Skeletal muscle satellite cell (primary cell): Measurements from ENCODE around the gene COLQ.
"Not testable (repeated sequence)": the region's sequence is repeated elsewhere in the genome, so short reads cannot be mapped to it uniquely, and the experiment has no call there.

ENCODE experiments used
- H3K27me3 ChIP-seq: 2 replicates; pipeline ENCODE4 v1.7.0; 2013; ENCODE audit warnings: low read length; ENCODE audit not compliant: control insufficient read depth, insufficient read depth
- H3K36me3 ChIP-seq: 2 replicates; pipeline ENCODE4 v1.7.0; 2013; ENCODE audit warnings: mild to moderate bottlenecking, control low read depth, low read length; ENCODE audit not compliant: insufficient read depth
- H3K4me1 ChIP-seq: 2 replicates; pipeline ENCODE4 v1.7.0; 2013; ENCODE audit warnings: low read length; ENCODE audit not compliant: control insufficient read depth, insufficient read depth
- H3K4me2 ChIP-seq: 2 replicates; pipeline ENCODE4 v1.7.0; 2013; ENCODE audit warnings: mild to moderate bottlenecking, low read length
- H3K4me3 ChIP-seq: 2 replicates; pipeline ENCODE4 v1.7.0; 2013; ENCODE audit warnings: low read length
- H3K9ac ChIP-seq: 2 replicates; pipeline ENCODE4 v1.7.0; 2013; ENCODE audit warnings: mild to moderate bottlenecking, low read depth, low read length, moderate library complexity
- H3K9me3 ChIP-seq: replicated peaks from 2 replicates; pipeline ENCODE4 v1.7.0; 2013; ENCODE audit warnings: mild to moderate bottlenecking, control low read depth, low read length

COLQ gene

DNA sequence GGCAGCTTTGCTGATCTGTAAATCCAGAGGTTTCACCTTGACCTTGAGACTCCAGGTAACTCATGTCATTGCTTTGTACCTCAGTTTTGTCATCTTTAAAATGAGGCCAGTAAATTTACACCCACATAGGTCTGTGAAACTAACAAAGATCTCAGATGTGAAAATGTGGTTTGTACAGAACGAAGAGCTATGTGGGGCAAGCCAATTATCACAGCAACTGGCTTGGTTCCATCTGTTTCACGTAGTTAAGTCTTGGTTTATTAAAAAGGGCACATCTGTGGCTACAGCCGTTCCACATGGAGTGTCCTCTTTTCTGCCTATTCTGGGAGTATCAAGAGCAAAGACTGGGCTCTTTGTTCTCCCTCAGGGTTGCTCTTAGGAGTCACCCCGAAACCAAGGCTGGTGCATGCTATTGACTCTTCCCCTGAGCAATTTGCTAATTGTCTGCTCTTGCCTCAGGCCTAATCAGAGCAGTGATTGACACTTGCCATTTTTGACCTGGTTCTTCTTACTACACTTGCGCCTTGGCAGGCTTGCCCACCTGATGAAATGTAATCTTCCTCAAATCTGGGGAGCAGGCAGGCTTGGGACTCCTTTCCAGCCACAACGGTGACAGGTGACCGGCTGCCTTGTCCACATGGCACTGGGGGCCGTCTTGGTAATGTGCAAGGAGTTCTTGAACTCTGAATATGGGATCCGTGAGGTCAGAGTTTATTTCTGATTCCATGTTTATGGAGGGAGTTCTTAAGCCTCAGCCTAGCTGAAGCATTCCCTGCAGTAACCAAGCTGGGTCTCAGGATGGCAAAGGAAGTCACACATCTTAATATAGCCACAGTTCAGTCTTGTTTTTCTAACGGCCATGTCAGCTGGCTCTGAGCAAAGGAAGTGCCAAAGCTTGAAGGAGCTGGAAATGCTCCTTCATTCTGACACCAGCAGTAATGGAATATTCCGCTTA is 54.0 kb downstream of the COLQ start:
- H3K4me3 ChIP-seq = no peak overlapping the region
- H3K9me3 ChIP-seq = no peaks in the 10 kb centered on the region
- H3K27me3 ChIP-seq = peaks cover 3% of the 10 kb centered on the region
- no peaks in the 10 kb centered on the region for H3K36me3 ChIP-seq
- no peaks in the 10 kb centered on the region for H3K4me1 ChIP-seq
- no peak overlapping the region for H3K4me2 ChIP-seq
- no peak overlapping the region for H3K9ac ChIP-seq

DNA sequence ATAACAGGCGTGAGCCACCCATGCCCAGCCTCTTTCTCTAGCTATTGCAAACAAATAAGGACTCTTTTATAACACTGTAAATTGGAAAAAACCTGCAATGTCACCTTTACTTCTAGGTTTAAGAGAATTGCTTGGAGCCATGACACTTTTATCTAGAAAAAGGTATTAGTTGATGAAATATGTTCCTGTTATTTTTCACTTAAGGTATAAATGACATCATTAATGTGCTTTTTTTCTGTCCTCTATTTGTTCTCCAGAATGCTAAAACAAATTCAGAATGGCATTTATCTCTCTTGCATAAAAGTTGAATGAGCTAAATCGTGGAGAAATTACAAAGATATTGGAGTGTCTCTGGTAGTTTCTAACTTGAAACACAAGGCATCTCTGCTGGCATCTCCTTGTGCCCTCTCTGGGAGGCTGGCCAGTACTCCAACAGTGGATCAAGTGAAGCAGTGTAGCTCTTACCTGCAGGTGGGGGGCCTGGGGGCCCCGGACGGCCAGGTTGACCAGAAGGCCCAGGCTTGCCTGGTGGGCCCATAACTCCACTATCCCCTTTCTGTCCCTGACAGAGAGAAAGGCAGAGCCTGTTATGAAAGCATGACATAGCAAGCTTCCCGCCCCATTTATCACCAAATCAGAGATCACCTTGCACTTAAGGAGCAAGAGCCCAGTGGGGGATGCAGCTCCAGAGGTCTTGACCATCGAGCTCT is 55.5 kb downstream of the COLQ start:
- no peaks in the 10 kb centered on the region for H3K36me3 ChIP-seq
- H3K4me3 ChIP-seq = no peak overlapping the region
- H3K9ac ChIP-seq = no peak overlapping the region
- peaks cover 3% of the 10 kb centered on the region for H3K27me3 ChIP-seq
- H3K4me2 ChIP-seq = no peak overlapping the region
- H3K9me3 ChIP-seq = no peaks in the 10 kb centered on the region
- no peaks in the 10 kb centered on the region for H3K4me1 ChIP-seq

DNA sequence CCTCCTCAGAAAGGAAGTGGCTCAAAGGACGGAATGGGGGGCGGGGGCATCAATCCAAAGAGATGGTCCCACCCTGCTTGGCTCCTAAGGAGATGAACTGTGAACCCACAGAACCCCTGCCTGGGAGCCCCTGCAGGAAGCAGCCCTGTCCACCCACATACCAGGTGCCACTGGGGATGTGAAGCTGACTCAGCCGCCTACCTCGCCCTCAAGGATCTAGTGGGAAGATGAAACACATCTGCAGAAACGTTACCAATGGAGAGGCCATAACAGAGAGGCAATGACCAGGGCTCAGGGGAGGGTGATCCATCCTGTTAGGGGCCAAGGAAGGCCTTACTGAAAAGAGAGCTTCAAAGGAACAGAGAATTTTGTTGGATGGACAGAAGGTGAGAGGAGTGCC is 59.1 kb downstream of the COLQ start:
- Histone ChIP-seq H3K9me3 (no peaks in the 10 kb centered on the region), H3K27me3 (no peaks in the 10 kb centered on the region), H3K4me1 (no peaks in the 10 kb centered on the region), H3K9ac (no peak overlapping the region), H3K36me3 (no peaks in the 10 kb centered on the region), H3K4me2 (no peak overlapping the region), H3K4me3 (no peak overlapping the region)

DNA sequence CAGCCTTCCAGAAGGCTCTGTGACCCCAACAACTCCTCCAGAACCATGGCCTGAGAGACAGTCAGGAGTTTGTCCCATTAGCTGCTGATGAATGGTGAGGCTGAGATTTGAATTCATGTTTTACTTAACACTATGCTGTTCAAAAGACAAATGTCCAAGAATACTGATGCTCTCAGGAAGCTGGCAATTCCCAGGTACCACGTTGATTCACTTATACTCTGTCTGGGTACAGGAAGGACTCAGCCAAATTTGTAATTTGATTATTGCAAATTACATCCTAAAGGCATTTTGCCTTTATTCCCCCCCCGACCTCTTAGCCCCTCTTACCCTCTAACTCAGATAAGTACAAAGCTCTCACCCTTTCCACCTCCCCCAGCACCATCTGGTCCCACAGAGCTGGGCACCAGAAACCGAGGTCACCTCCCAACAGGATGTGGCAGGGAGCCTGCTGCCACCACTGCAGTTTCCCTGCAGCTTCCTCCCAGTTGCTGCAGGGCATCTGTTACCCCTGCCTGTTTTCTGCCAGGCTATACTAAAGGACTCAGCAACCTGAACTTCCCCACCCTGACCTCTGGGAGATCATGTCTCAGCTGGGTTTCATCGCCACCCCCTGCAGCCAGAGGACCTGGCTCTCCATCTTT is 60.5 kb downstream of the COLQ start:
- Histone ChIP-seq H3K4me3 (no peak overlapping the region), H3K27me3 (no peaks in the 10 kb centered on the region), H3K36me3 (no peaks in the 10 kb centered on the region), H3K9ac (no peak overlapping the region), H3K9me3 (no peaks in the 10 kb centered on the region), H3K4me1 (no peaks in the 10 kb centered on the region), H3K4me2 (no peak overlapping the region)

DNA sequence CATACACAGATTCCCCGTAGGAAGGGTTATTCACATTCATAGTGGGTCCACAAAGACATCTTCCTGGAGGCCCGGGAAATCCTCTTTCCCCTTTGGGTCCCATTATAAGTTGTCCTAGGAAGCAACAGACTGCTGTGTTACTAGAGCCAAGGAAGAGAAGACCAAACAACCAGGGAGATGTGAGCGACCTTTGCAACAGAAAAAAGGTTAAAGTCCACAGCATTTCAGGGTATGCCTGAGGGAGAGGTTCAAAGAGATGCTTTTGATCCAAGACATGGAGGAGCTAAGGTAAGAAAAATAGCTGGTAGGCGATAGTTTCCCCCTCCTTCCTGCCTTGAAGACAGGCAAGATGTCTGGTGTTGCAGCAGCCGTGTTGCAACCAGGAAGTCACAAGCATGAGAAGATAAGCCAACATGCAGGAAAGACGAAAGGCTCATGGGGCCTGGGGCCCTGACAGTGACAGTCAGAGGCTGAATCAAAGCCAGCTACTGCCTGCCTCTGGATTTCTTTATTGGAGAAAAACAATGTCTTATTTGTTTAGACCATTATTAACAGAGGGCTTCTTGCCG is 63.2 kb downstream of the COLQ start:
- no peaks in the 10 kb centered on the region for H3K27me3 ChIP-seq
- H3K4me1 ChIP-seq = no peaks in the 10 kb centered on the region
- H3K4me2 ChIP-seq = no peak overlapping the region
- H3K9ac ChIP-seq = no peak overlapping the region
- H3K36me3 ChIP-seq = no peaks in the 10 kb centered on the region
- H3K4me3 ChIP-seq = no peak overlapping the region
- H3K9me3 ChIP-seq = no peaks in the 10 kb centered on the region

DNA sequence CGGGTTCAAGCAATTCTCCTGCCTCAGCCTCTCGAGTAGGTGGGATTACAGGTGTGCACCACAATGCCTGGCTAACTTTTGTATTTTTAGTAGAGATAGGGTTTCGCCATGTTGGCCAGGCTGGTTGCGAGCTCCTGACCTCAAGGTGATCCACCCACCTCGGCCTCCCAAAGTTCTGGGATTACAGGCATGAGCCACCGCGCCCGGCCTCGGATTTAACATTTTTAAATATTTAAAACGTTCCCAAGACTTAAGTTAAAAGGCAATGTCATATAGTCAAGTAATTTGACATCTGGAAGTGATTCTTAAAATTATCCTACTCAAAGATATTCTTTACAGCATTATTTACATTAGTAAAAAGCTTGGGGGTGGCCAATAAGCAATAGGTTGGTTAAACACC is 64.6 kb downstream of the COLQ start:
- H3K9ac ChIP-seq, H3K36me3 ChIP-seq, H3K9me3 ChIP-seq, H3K27me3 ChIP-seq, H3K4me3 ChIP-seq, H3K4me2 ChIP-seq, H3K4me1 ChIP-seq: not testable (repeated sequence)

DNA sequence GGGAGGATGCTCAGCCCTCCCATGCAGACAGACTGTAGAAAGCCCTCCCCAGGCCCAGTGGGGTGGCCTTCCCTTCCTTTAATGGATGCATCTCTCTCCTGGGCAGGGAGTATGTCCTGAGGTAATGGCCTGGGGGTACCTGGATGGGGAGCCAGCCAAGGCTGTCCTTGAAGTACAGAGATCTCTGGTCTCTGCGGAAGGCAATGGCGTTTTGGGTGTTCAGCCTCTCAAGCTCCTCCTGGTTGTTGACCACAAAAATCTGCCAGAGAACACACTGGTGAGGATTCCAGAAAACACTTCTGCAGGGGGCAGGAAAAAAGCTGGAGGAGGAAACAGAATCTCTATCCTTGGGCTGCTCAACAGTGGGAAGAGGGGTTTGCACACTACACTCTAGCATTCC is 65.2 kb downstream of the COLQ start:
- no peak overlapping the region for H3K9ac ChIP-seq

DNA sequence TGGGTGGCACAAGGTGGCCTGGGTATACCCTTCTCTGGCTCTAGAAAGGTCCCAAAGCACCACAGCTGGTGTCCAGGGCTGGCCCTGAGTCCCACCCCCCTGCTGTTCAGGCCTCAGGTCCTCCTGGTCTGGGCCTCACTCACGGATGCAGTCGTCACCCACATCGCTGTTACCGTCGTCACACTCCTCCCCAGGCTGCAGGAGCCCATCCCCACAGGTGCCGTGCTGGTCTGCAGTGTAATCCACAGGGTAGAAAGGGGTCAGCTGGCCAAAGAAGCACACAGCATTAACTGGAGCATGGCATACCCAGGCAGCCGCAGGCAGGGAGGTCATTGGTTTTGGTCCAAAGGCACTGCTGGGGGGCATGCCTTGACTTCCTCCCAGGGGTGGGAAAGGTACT is 65.8 kb downstream of the COLQ start:
- H3K27me3 ChIP-seq = no peaks in the 10 kb centered on the region
- no peak overlapping the region for H3K4me2 ChIP-seq
- H3K9me3 ChIP-seq = no peaks in the 10 kb centered on the region
- no peaks in the 10 kb centered on the region for H3K4me1 ChIP-seq
- no peaks in the 10 kb centered on the region for H3K36me3 ChIP-seq
- H3K4me3 ChIP-seq = no peak overlapping the region
- no peak overlapping the region for H3K9ac ChIP-seq

More for the DNA sequence above, 65.2 kb downstream of the COLQ start:
- Histone ChIP-seq H3K4me2 (no peak overlapping the region), H3K36me3 (no peaks in the 10 kb centered on the region), H3K27me3 (no peaks in the 10 kb centered on the region), H3K4me1 (no peaks in the 10 kb centered on the region), H3K4me3 (no peak overlapping the region), H3K9me3 (no peaks in the 10 kb centered on the region)

DNA sequence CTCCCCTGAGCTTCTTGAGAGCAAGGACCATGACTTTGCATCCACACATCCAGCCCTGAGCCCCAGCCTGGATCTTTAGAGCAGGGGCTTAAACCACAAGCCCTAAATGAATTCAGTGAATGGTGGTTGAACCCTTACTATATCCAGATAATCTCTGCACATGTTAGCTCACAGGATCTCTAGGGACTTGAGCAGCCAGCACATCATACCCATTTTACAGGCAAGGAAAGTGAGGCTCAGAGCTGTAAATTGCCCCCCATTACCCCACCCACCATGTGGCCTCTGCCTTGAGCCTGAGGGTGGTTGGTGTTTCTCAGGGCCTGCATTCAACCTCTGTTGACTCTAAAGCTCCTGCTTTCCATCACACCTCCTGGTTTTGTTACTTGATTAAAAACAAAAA is 66.5 kb downstream of the COLQ start:
- Histone ChIP-seq H3K4me1 (no peaks in the 10 kb centered on the region), H3K4me3 (no peak overlapping the region), H3K27me3 (no peaks in the 10 kb centered on the region), H3K9me3 (no peaks in the 10 kb centered on the region), H3K9ac (no peak overlapping the region), H3K4me2 (no peak overlapping the region), H3K36me3 (no peaks in the 10 kb centered on the region)

DNA sequence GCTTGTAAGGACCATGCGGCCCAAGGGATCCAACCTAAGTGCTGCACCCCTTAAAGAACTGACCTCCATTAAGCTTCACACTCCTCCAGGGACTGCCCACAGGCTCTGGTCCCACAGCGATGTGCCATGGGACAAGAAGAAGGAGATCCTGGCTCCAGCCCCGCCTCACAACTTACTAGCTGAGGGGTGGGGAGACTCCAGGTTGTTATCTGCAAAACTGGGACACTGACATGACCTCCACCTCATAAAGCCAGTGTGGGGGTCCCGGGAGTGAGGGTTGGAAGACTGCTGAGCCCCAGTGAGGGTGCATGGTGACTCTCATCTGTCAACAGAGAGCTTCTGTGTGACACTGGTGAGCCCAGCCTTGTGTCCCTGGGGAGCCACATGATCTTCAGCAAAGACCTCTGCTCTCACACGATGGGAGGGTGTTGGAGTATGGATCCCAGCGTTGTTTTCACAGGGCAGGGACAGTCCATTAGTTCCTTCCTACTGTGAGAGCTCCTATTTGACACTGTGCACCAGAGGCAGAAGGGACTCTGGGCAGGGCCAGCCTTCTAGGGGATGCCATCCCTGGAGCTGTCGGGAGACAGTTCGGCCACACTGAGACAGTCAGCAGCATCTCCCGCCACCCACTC is 67.4 kb downstream of the COLQ start:
- no peaks in the 10 kb centered on the region for H3K9me3 ChIP-seq
- H3K36me3 ChIP-seq = no peaks in the 10 kb centered on the region
- H3K27me3 ChIP-seq = no peaks in the 10 kb centered on the region
- H3K4me1 ChIP-seq = no peaks in the 10 kb centered on the region
- no peak overlapping the region for H3K4me3 ChIP-seq
- no peak overlapping the region for H3K4me2 ChIP-seq
- no peak overlapping the region for H3K9ac ChIP-seq

DNA sequence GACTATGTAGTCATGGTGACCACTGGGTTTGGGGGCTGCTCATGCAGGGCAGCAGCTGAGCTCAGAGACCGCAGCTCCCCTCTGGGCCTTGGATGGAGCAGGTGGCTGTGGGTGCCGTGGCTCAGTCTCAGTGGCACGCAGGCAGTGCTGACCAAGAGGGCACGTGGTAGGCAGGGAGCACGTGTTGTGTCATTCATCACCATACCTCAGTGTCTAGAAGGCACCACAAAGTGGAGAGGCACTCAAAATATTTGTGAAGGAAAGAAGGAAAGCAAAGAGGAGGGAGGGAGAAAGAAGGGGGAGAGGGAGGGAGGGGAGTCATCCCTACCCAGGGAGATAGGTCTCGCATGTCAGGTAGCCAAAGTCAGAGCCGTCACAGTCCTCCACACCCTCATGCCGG is 68.0 kb downstream of the COLQ start:
- Histone ChIP-seq H3K36me3 (no peaks in the 10 kb centered on the region), H3K4me2 (no peak overlapping the region), H3K9me3 (no peaks in the 10 kb centered on the region), H3K9ac (no peak overlapping the region), H3K4me3 (no peak overlapping the region), H3K27me3 (no peaks in the 10 kb centered on the region), H3K4me1 (no peaks in the 10 kb centered on the region)
